RWPE1 (cell line): ENCODE measurements around the gene DGCR6L.
"Not testable (repeated sequence)": the region's sequence is repeated elsewhere in the genome, so short reads cannot be mapped to it uniquely, and the experiment has no call there.

Experiments used
- CTCF ChIA-PET: fragments of 350-600 bp; sonication (Branson Sonifier 250); formaldehyde crosslinking; extraction: SDS; loops from one replicate; lab custom pipeline; 2021; lab: Yijun Ruan, JAX
- POLR2A ChIA-PET: fragments of 400-600 bp; formaldehyde crosslinking; extraction: SDS; loops from one replicate; lab custom pipeline; 2020; ENCODE audit warnings: antibody characterized with exemption; ENCODE audit not compliant: low non-redundant PET; lab: Yijun Ruan, JAX
- DNase-seq: peaks from one replicate; pipeline ENCODE4 v3.0.0; 2012; ENCODE audit warnings: low spot score
- H3K27ac ChIP-seq: fragments of 450-650 bp; 2 replicates; pipeline ENCODE4 v1.5.1; 2017
- TF ChIP-seq, protein P1 (sequence below): fragments of 450-650 bp; conservative IDR thresholded peaks from 2 replicates; pipeline ENCODE4 v1.5.1; 2017; ENCODE audit warnings: low read depth, mild to moderate bottlenecking

DGCR6L gene

DNA sequence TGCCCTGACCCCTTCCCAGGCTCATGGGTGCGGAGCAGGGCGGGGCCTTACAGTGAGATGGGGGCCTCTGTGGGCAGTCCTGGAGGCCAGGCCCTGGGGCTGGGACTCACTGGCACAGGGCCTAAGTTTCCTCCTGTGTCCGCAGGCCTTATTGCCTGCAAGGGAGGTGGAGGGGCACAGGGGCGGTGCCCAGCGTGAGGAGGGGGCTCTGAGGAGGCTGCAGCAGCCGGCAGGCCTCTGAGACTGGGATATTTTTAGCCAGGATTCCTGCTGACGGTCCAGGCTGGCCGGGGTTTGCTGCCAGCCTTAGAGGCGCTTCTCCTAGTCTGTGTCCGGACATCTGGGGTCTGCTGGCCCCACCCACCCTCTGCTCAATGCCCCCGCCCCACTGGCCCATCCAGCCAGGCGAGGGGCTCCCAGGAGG is 46.1 kb downstream of the DGCR6L start:
- DNase-seq: no peak
- ChIA-PET CTCF (no interaction called here), POLR2A (no interaction called here)
- TF ChIP-seq, protein P1, sequence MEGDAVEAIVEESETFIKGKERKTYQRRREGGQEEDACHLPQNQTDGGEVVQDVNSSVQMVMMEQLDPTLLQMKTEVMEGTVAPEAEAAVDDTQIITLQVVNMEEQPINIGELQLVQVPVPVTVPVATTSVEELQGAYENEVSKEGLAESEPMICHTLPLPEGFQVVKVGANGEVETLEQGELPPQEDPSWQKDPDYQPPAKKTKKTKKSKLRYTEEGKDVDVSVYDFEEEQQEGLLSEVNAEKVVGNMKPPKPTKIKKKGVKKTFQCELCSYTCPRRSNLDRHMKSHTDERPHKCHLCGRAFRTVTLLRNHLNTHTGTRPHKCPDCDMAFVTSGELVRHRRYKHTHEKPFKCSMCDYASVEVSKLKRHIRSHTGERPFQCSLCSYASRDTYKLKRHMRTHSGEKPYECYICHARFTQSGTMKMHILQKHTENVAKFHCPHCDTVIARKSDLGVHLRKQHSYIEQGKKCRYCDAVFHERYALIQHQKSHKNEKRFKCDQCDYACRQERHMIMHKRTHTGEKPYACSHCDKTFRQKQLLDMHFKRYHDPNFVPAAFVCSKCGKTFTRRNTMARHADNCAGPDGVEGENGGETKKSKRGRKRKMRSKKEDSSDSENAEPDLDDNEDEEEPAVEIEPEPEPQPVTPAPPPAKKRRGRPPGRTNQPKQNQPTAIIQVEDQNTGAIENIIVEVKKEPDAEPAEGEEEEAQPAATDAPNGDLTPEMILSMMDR: no peak
- peak overlapping the region; percentile 46 for H3K27ac ChIP-seq

DNA sequence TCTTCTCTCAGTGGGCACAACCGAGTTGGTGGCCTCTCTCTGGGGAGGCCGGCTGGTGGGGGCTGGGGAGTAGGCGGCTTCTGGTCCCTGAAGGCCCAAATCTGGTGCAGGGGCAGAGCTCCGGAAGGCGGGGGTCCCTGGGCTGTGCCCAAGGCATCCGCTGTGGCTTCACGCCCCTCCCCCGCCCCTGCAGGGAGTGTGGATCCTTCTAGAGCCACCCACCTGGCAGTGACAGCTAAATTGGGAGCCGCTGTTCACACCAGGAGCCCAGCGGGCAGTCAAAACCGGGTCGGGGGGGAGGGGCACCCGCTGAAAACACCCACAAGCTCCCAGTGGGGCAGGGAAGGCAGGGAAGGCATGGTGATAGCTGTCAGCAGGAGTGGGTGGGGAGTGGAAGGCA is 47.2 kb downstream of the DGCR6L start:
- POLR2A ChIA-PET: no interaction called here
- TF ChIP-seq, protein P1: no peak
- no peak overlapping the region for H3K27ac ChIP-seq
- CTCF ChIA-PET: no interaction called here
- no peak for DNase-seq

DNA sequence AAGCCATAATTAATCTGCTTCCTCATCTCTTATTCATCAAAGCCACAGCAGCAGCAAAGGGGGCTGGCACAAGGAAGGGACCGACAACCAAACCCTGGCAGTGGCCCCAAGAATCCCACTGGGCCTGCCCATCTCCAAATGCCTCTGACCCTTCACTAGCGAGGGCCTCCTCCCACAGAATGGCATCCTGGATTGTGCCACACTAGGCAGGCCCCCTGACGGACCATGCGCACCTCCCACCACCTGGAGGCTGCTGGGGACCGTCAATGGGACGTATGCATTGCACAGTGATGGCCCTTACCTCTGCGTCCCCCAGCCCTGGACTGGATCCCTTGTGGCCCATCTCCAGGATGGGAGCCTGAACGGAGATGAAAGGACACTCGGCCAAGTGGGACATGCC is 47.7 kb downstream of the DGCR6L start:
- TF ChIP-seq, protein P1: no peak
- ChIA-PET CTCF (no interaction called here), POLR2A (no interaction called here)
- H3K27ac ChIP-seq: no peak overlapping the region
- no peak for DNase-seq

DNA sequence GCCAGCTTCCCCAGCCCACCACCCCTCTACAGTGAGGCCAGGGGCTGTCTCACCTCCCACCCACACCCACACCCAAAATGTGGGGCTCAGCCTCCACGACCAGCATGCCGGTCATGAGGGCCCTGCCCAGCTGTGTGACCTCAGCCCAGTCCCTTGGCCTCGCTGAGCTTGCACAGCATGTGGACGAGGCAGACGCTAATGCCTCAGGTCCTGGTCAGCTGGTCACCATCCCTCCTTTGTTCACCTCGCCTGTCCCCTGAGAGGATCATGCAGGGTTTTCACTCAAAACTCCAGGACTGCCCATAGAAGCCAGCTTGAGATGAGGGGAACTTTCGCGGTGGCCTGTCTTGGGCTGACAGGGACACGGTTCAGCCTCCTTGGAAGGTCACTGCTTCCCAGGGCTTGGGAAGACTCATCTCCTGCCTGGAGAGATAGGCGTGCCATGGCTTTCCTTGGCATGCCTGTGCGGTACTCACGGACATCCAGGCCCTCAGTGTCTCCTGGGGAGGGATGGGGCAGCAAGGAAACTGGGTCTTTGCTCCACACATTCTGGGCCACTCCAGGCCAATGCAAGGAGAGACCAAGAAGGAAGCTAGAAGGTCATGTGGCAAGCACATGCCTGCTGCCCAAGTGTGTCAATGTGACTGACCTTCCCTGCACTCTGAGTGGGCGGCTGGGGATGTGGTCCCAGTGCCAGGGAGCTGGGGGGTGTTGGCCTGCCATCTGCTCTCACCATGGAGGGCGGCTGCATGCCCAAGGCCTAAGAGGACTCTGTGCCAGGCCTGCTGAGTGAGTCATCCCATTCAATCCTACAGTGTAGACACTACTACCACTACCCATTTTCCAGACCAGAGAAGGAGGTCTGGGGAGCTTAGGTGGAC is 48.5 kb downstream of the DGCR6L start:
- ChIA-PET POLR2A (no interaction called here), CTCF (no interaction called here)
- DNase-seq: no peak
- no peak overlapping the region for H3K27ac ChIP-seq
- TF ChIP-seq, protein P1: no peak

GRCh38 chr22:20270190-20271113 is 49.4 kb downstream of the DGCR6L start:
- CTCF ChIA-PET, POLR2A ChIA-PET, DNase-seq: not testable (repeated sequence)

DNA sequence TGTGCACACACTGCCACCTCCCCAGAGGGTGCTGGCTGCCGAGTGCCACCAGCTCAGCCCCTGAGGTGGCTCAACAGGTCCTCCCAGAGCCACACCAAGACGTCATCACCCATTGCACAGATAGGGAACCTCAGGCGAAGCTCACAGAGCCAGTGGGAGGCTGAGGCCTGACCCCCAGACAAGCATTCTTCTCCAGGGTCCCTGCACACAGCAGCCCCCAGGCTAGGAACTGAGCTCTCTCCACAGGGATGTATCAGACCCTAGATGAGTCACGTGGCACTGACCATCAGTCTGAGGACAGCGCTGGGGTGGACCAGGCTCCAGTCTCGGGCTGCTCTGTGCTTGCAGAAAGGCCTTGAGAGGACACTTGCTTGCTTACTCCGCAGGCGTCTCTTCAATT is 50.2 kb downstream of the DGCR6L start:
- H3K27ac ChIP-seq, DNase-seq, POLR2A ChIA-PET: not testable (repeated sequence)
- CTCF ChIA-PET: interaction anchor here (1.2 kb wide), 1 partner anchor 112 kb away, joined by 3 read pairs; no protein-coding TSS in a partner anchor

More at GRCh38 chr22:20270190-20271113, 49.4 kb downstream of the DGCR6L start:
- not testable (repeated sequence) for H3K27ac ChIP-seq

GRCh38 chr22:20269201-20269600 is 50.7 kb downstream of the DGCR6L start:
- DNase-seq, H3K27ac ChIP-seq, POLR2A ChIA-PET: not testable (repeated sequence)
- CTCF ChIA-PET: interaction anchor here (1.2 kb wide), 1 partner anchor 112 kb away, joined by 3 read pairs; no protein-coding TSS in a partner anchor
